GM12878 (cell line): Measurements from ENCODE around the gene RFXANK. TPM values are rescaled to one million over a fixed set of nuclear protein-coding genes. Genes with fewer than 3 reads are reported as not detected.
"Not testable (repeated sequence)": the region's sequence is repeated elsewhere in the genome, so short reads cannot be mapped to it uniquely, and the experiment has no call there.

Source experiments
- ATAC-seq: fragments of 200-7000 bp; cut with Tn5 transposase; 3 replicates; pipeline ENCODE4 v1.9.1; 2020; ENCODE audit warnings: mild to moderate bottlenecking, moderate library complexity
- BruUV-seq: library from RNA; stranded (reverse); fragments of 400-500 nt; replicated peaks from 2 replicates; lab custom pipeline; 2021; lab: Mats Ljungman, UMichigan
- CTCF ChIA-PET: fragments of 300-600 bp; sonication (Branson Sonifier 250); formaldehyde crosslinking; extraction: SDS; loops from one replicate; lab custom pipeline; 2021; ENCODE audit warnings: inconsistent platforms; lab: Yijun Ruan, JAX
- POLR2A ChIA-PET: fragments of 350-600 bp; formaldehyde crosslinking; extraction: SDS; loops from one replicate; lab custom pipeline; 2021; ENCODE audit warnings: inconsistent platforms; lab: Charles Lee
- RAD21 ChIA-PET: fragments of 300-600 bp; sonication (Branson Sonifier 250); formaldehyde crosslinking; loops from one replicate; lab custom pipeline; 2023; ENCODE audit warnings: antibody characterized with exemption; ENCODE audit not compliant: unreplicated experiment; lab: Charles Lee
- SMC1A ChIA-PET: fragments of 300-600 bp; sonication (Branson Sonifier 250); formaldehyde crosslinking; loops from one replicate; lab custom pipeline; 2023; ENCODE audit not compliant: unreplicated experiment, uncharacterized antibody; lab: Charles Lee
- DNase-seq: peaks from one replicate; pipeline ENCODE4 v3.0.0-alpha.2; 2011; ENCODE audit warnings: low read depth, low spot score
- FAIRE-seq: peaks from 3 replicates; lab custom pipeline; 2011; peaks lifted over from hg19 to GRCh38; lab: Jason Lieb, UNC
- H2AFZ ChIP-seq: 2 replicates; pipeline ENCODE4 v1.6.0; 2011; ENCODE audit warnings: low read depth, low read length, control low read depth; ENCODE audit not compliant: control insufficient read depth
- H3K27ac ChIP-seq: 2 replicates; pipeline ENCODE4 v1.5.1; 2011; ENCODE audit warnings: control low read depth; ENCODE audit not compliant: control insufficient read depth, insufficient read depth
- H3K27me3 ChIP-seq, 2 experiments: replicated peaks in 1 of 2; 2 replicates each; pipeline versions ENCODE4 v1.6.0 to v1.6.1; 2011; ENCODE audit warnings: low read length in 1 of 2; ENCODE audit not compliant: control insufficient read depth in 2 of 2, insufficient read depth in 2 of 2
- H3K36me3 ChIP-seq, 2 experiments: 2 replicates each; pipeline ENCODE4 v1.5.1; 2011; ENCODE audit warnings: low read length in 1 of 2; ENCODE audit not compliant: control insufficient read depth in 2 of 2, insufficient read depth in 2 of 2
- H3K4me1 ChIP-seq: 2 replicates; pipeline ENCODE4 v1.6.1; 2011; ENCODE audit warnings: mild to moderate bottlenecking, low read length, moderate library complexity, mixed read lengths; ENCODE audit not compliant: control insufficient read depth, insufficient read depth
- H3K4me2 ChIP-seq: 2 replicates; pipeline ENCODE4 v1.6.0; 2011; ENCODE audit warnings: control low read depth; ENCODE audit not compliant: control insufficient read depth, insufficient read depth
- H3K4me3 ChIP-seq: fragments of 200-600 bp; sonication (generic); 2 replicates; pipeline ENCODE4 v1.5.1; 2016
- H3K79me2 ChIP-seq: 2 replicates; pipeline ENCODE4 v1.6.0; 2011; ENCODE audit warnings: low read length; ENCODE audit not compliant: control insufficient read depth, insufficient read depth
- H3K9ac ChIP-seq: 2 replicates; pipeline ENCODE4 v1.8.0; 2011; ENCODE audit warnings: low read length, control low read depth, mixed read lengths; ENCODE audit not compliant: control insufficient read depth, insufficient read depth
- H3K9me3 ChIP-seq: replicated peaks from 3 replicates; pipeline ENCODE4 v1.5.1; 2011; ENCODE audit warnings: mild to moderate bottlenecking, low read length; ENCODE audit not compliant: control insufficient read depth, insufficient read depth
- H4K20me1 ChIP-seq: 2 replicates; pipeline ENCODE4 v1.6.0; 2011; ENCODE audit not compliant: control insufficient read depth, insufficient read depth
- ATF3 ChIP-seq: IDR thresholded peaks from 2 replicates; pipeline ENCODE4 v1.6.1; 2011; ENCODE audit warnings: low read depth, mild to moderate bottlenecking, low read length, moderate library complexity, borderline replicate concordance; ENCODE audit errors: extremely low read depth
- BRCA1 ChIP-seq: IDR thresholded peaks from 2 replicates; pipeline ENCODE4 v1.6.1; 2011; ENCODE audit warnings: low read depth, low read length, improper control_type of control experiment
- CHD1 ChIP-seq: IDR thresholded peaks from 2 replicates; pipeline ENCODE4 v1.6.1; 2012; ENCODE audit warnings: low read depth, low read length, improper control_type of control experiment
- CREM ChIP-seq: IDR thresholded peaks from 2 replicates; pipeline ENCODE4 v1.6.1; 2014; ENCODE audit warnings: antibody characterized with exemption, low read depth
- IKZF1 ChIP-seq: fragments of 450-650 bp; conservative IDR thresholded peaks from 2 replicates; pipeline ENCODE4 v1.6.1; 2017; ENCODE audit warnings: antibody characterized with exemption, mild to moderate bottlenecking
- MXI1 ChIP-seq: fragments of 150-350 bp; IDR thresholded peaks from 2 replicates; pipeline ENCODE4 v1.6.1; 2011; ENCODE audit warnings: low read depth, mild to moderate bottlenecking, inconsistent platforms, low read length, improper control_type of control experiment
- PAX8 ChIP-seq: fragments of 450-650 bp; IDR thresholded peaks from 2 replicates; pipeline ENCODE4 v1.6.1; 2017; ENCODE audit warnings: mild to moderate bottlenecking, moderate library complexity
- POLR2AphosphoS2 ChIP-seq: IDR thresholded peaks from 2 replicates; pipeline ENCODE4 v1.6.1; 2011; ENCODE audit warnings: low read depth, mild to moderate bottlenecking, low read length, improper control_type of control experiment, moderate library complexity
- POU2F2 ChIP-seq: IDR thresholded peaks from 3 replicates; pipeline ENCODE4 v1.6.1; 2011; ENCODE audit warnings: low read depth, mild to moderate bottlenecking, low read length, borderline replicate concordance
- SUPT20H ChIP-seq: IDR thresholded peaks from 2 replicates; pipeline ENCODE4 v1.6.1; 2011; ENCODE audit warnings: low read depth, mild to moderate bottlenecking, low read length, moderate library complexity, borderline replicate concordance; ENCODE audit not compliant: control insufficient read depth
- ZBTB4 ChIP-seq: fragments of 450-650 bp; formaldehyde crosslinking; IDR thresholded peaks from 2 replicates; pipeline ENCODE4 v1.4.0; 2022; ENCODE audit warnings: mild to moderate bottlenecking, moderate library complexity
- ZNF217 ChIP-seq: fragments of 450-650 bp; IDR thresholded peaks from 2 replicates; pipeline ENCODE4 v1.6.1; 2017; ENCODE audit warnings: antibody characterized with exemption, mild to moderate bottlenecking
- ZNF622 ChIP-seq: fragments of 450-650 bp; IDR thresholded peaks from 2 replicates; pipeline ENCODE4 v1.6.1; 2017; ENCODE audit warnings: mild to moderate bottlenecking, inconsistent platforms
- WGBS: methylation state at CpG from one replicate; pipeline ENCODE4 v1.1.6; 2016; ENCODE audit warnings: low lambda C conversion rate; ENCODE audit not compliant: insufficient replicate concordance, insufficient coverage; ENCODE audit errors: missing lambda C conversion rate; 5-methylcytosine and 5-hydroxymethylcytosine counted together
- in situ Hi-C: fragments of 300-500 bp; cut with MboI; formaldehyde crosslinking; loops from 9 replicates; pipeline ENCODE4 v1.14.3; 2018; ENCODE audit warnings: mixed read lengths
- intact Hi-C: fragments of 100-400 bp; cut with micrococcal nuclease; formaldehyde crosslinking; loops from one replicate; pipeline ENCODE4 v1.14.2; 2022; ENCODE audit not compliant: unreplicated experiment
- polyA plus RNA-seq, 11 experiments: library from polyadenylated mRNA; depleted of rRNA in 4 of 11; unstranded in 6 of 11; stranded (reverse) in 5 of 11; fragments of >200 nt; fragmentation: Nextera tagmentation in 4 of 11; fragmentation: Illumina TruSeq in 1 of 11; extraction: Ambion mirVana in 4 of 11; extraction: Trizol in 1 of 11; gene quantifications; 1 replicate in 1 of 11; 2 replicates in 10 of 11; pipeline versions ENCODE4 v1.2.1 to v1.2.3, GENCODE V29; 2011 to 2016; ENCODE audit warnings: inconsistent platforms in 2 of 11, missing spikeins in 2 of 11, low read depth in 1 of 11
- total RNA-seq, 4 experiments: library from RNA; depleted of rRNA in 3 of 4; stranded (reverse); fragments of >200 nt in 3 of 4; fragmentation: Illumina TruSeq in 1 of 4; extraction: Trizol in 1 of 4; gene quantifications; 2 replicates each; pipeline versions ENCODE4 v1.2.1 to v1.2.3, GENCODE V29; 2013 to 2021

The RFXANK gene
- total and polyA plus RNA-seq, 10 of the 15 experiments (the other 5 are each of a cell fraction or from before 2014, with no cell fraction given), result 70.8 to 125 (median 95.7) TPM

GRCh38 chr19:19218911-19219310 lies 26.9 kb downstream of the RFXANK start:
- FAIRE-seq (no peak), ATAC-seq (no peak), DNase-seq (no peak)
- no peaks in the 10 kb centered on the region for H3K79me2 ChIP-seq
- CTCF ChIA-PET, result no interaction called here
- H4K20me1 ChIP-seq, result no peaks in the 10 kb centered on the region
- H3K4me3 ChIP-seq, result no peak overlapping the region
- RAD21 ChIA-PET, result no interaction called here
- intact Hi-C loops (no loop called here), in situ Hi-C loops (no loop called here)
- H2AFZ ChIP-seq, result no peak overlapping the region
- no peak overlapping the region for H3K4me2 ChIP-seq
- POLR2A ChIA-PET, result interaction anchor here (0.7 kb wide), 1 partner anchor 108 kb away, joined by 3 read pairs; no protein-coding TSS in a partner anchor
- no peak overlapping the region for H3K9ac ChIP-seq
- 0 out of 3 replicates have a peak, but pooled peaks cover 2% of the 10 kb centered on the region for H3K9me3 ChIP-seq
- H3K36me3 ChIP-seq, result no peaks in the 10 kb centered on the region
- H3K27me3 ChIP-seq, result no peaks in the 10 kb centered on the region
- TF ChIP-seq ZBTB4 (CRISPR knock-in tag) (no peak), BRCA1 (no peak), MXI1 (no peak), POU2F2 (no peak), SUPT20H (no peak), ZNF217 (no peak), POLR2AphosphoS2 (no peak), CREM (no peak), PAX8 (no peak), CHD1 (no peak), IKZF1 (no peak), ATF3 (no peak), ZNF622 (no peak)
- SMC1A ChIA-PET, result no interaction called here
- peaks cover 7% of the 10 kb centered on the region; the same call in 1 of the 2 replicates for H3K4me1 ChIP-seq
- WGBS, result 64% methylated on average over 19 of the region's 21 CpGs
- H3K27ac ChIP-seq, result no peak overlapping the region
- BruUV-seq, result no TSS peak

- H3K79me2 ChIP-seq, H2AFZ ChIP-seq, H3K36me3 ChIP-seq, H4K20me1 ChIP-seq, H3K4me1 ChIP-seq, SMC1A ChIA-PET, intact Hi-C loops, BruUV-seq, DNase-seq, ATAC-seq, POLR2A ChIA-PET, H3K27ac ChIP-seq, CTCF ChIA-PET, in situ Hi-C loops, H3K9me3 ChIP-seq, H3K9ac ChIP-seq, H3K27me3 ChIP-seq, H3K4me2 ChIP-seq, H3K4me3 ChIP-seq: not testable (repeated sequence)
- peak; percentile 85 for FAIRE-seq
- 18% methylated on average over 8 of the region's 8 CpGs for WGBS
- RAD21 ChIA-PET, result interaction anchor here (0.6 kb wide), 1 partner anchor 77 kb away, joined by 3 read pairs; no protein-coding TSS in a partner anchor
Measured at GRCh38 chr19:19221000-19221399, 28.9 kb downstream of the RFXANK start.
